HCT116 (cell line): Measurements from ENCODE around the gene ZDBF2. TPM values are rescaled to one million over a fixed set of nuclear protein-coding genes. Genes with fewer than 3 reads are reported as not detected.
"Not testable (repeated sequence)": the region's sequence is repeated elsewhere in the genome, so short reads cannot be mapped to it uniquely, and the experiment has no call there.

Experiments
- ATAC-seq: fragments of 200-7000 bp; cut with Tn5 transposase; 2 replicates; pipeline ENCODE4 v1.9.1; 2020; ENCODE audit warnings: mild to moderate bottlenecking, moderate library complexity
- BruUV-seq: library from RNA; stranded (reverse); fragments of 400-500 nt; replicated peaks from 2 replicates; lab custom pipeline; 2021; lab: Mats Ljungman, UMichigan
- CTCF ChIA-PET: fragments of 300-600 bp; sonication (Branson Sonifier 250); formaldehyde crosslinking; loops from one replicate; lab custom pipeline; 2021; ENCODE audit warnings: antibody characterized with exemption; lab: Charles Lee
- POLR2A ChIA-PET: fragments of 300-600, 350-600 bp; sonication (Branson Sonifier 250); formaldehyde crosslinking; loops from one replicate; lab custom pipeline; 2021; ENCODE audit warnings: antibody characterized with exemption; lab: Charles Lee
- RAD21 ChIA-PET, 2 experiments: fragments of 300-600 bp; sonication (Branson Sonifier 250); formaldehyde crosslinking; loops; one replicate each; lab custom pipeline; 2023; ENCODE audit warnings: low total read pairs in 2 of 2; ENCODE audit not compliant: uncharacterized antibody in 2 of 2, unreplicated experiment in 2 of 2, low non-redundant PET in 1 of 2; lab: Charles Lee
- DNase-seq: peaks from one replicate; pipeline ENCODE4 v3.0.0-alpha.2; 2010; ENCODE audit warnings: low read depth, low spot score
- H2AFZ ChIP-seq: fragments of 200-600 bp; shearing (Covaris generic), sonication (generic); 2 replicates; pipeline ENCODE4 v1.6.1; 2017; ENCODE audit warnings: low read depth, mixed run types, mixed read lengths, antibody characterized with exemption, low read length; ENCODE audit not compliant: poor library complexity, severe bottlenecking
- H3K27ac ChIP-seq: 2 replicates; pipeline ENCODE4 v1.5.1; 2012; ENCODE audit warnings: low read depth, low read length
- H3K27me3 ChIP-seq: fragments of 200-600 bp; sonication (generic); 2 replicates; pipeline ENCODE4 v1.6.1; 2016; ENCODE audit warnings: mixed run types, low read length, mixed read lengths; ENCODE audit not compliant: insufficient read depth
- H3K36me3 ChIP-seq, 2 experiments: fragments of 200-500 bp in 1 of 2; fragments of 200-600 bp in 1 of 2; sonication (Bioruptor generic) in 1 of 2; sonication (generic) in 1 of 2; 2 replicates each; pipeline versions ENCODE4 v1.5.1 to v1.6.1; 2014 to 2016; ENCODE audit warnings: low read length in 2 of 2, inconsistent platforms in 1 of 2, mixed read lengths in 1 of 2, mixed run types in 1 of 2; ENCODE audit not compliant: insufficient read depth in 2 of 2, control insufficient read depth in 1 of 2
- H3K4me1 ChIP-seq, 2 experiments: fragments of 200-600 bp in 1 of 2; sonication (generic) in 1 of 2; 2 replicates each; pipeline versions ENCODE4 v1.5.1 to v1.6.1; 2012 to 2017; ENCODE audit warnings: low read length in 2 of 2, inconsistent platforms in 1 of 2, mild to moderate bottlenecking in 1 of 2, mixed read lengths in 1 of 2, mixed run types in 1 of 2, moderate library complexity in 1 of 2; ENCODE audit not compliant: insufficient read depth in 2 of 2, control insufficient read depth in 1 of 2
- H3K4me2 ChIP-seq: fragments of 200-600 bp; sonication (generic); 2 replicates; pipeline ENCODE4 v1.6.1; 2017; ENCODE audit warnings: mixed run types, low read length, mixed read lengths
- H3K4me3 ChIP-seq, 2 experiments: fragments of 200-600 bp in 1 of 2; sonication (generic) in 1 of 2; replicated peaks in 1 of 2; 2 replicates each; pipeline ENCODE4 v1.5.1; 2011 to 2016; ENCODE audit warnings: low read length in 2 of 2, control low read depth in 1 of 2, low read depth in 1 of 2, mild to moderate bottlenecking in 1 of 2, mixed read lengths in 1 of 2, mixed run types in 1 of 2
- H3K79me2 ChIP-seq: fragments of 200-600 bp; sonication (generic); 2 replicates; pipeline ENCODE4 v1.6.1; 2017; ENCODE audit warnings: mild to moderate bottlenecking, mixed run types, low read length, moderate library complexity, mixed read lengths; ENCODE audit not compliant: insufficient read depth
- H3K9ac ChIP-seq: fragments of 200-600 bp; sonication (generic); 2 replicates; pipeline ENCODE4 v1.6.1; 2016; ENCODE audit warnings: low read length, mixed read lengths
- H3K9me2 ChIP-seq: fragments of 200-600 bp; sonication (generic), shearing (Covaris generic); 2 replicates; pipeline ENCODE4 v1.6.1; 2017; ENCODE audit warnings: mixed run types, mild to moderate bottlenecking, moderate library complexity; ENCODE audit not compliant: insufficient read depth
- H3K9me3 ChIP-seq, 2 experiments: fragments of 200-500 bp in 1 of 2; fragments of 200-600 bp in 1 of 2; sonication (Bioruptor generic) in 1 of 2; sonication (generic) in 1 of 2; 2 replicates each; pipeline ENCODE4 v1.6.1; 2014 to 2017; ENCODE audit warnings: low read length in 2 of 2, mixed read lengths in 2 of 2, inconsistent platforms in 1 of 2, low read depth in 1 of 2, mild to moderate bottlenecking in 1 of 2, mixed run types in 1 of 2, moderate library complexity in 1 of 2; ENCODE audit not compliant: control insufficient read depth in 1 of 2, insufficient read depth in 1 of 2
- H4K20me1 ChIP-seq: fragments of 200-600 bp; sonication (generic), shearing (Covaris generic); 2 replicates; pipeline ENCODE4 v1.6.1; 2017; ENCODE audit warnings: mixed run types, mild to moderate bottlenecking, moderate library complexity; ENCODE audit not compliant: insufficient read depth
- CBX3 ChIP-seq: IDR thresholded peaks from 2 replicates; pipeline ENCODE4 v1.6.1; 2012; ENCODE audit warnings: low read depth
- EGR1 ChIP-seq: IDR thresholded peaks from 2 replicates; pipeline ENCODE4 v1.6.1; 2012; ENCODE audit warnings: low read depth
- ELF1 ChIP-seq: IDR thresholded peaks from 2 replicates; pipeline ENCODE4 v1.6.1; 2012; ENCODE audit warnings: low read depth, borderline replicate concordance
- EZH2 ChIP-seq: fragments of 200-600 bp; sonication (generic); IDR thresholded peaks from 2 replicates; pipeline ENCODE4 v1.6.1; 2017; ENCODE audit warnings: antibody characterized with exemption, mixed run types
- EZH2phosphoT487 ChIP-seq: fragments of 200-600 bp; IDR thresholded peaks from 2 replicates; pipeline ENCODE4 v1.6.1; 2018; ENCODE audit warnings: antibody characterized with exemption, borderline replicate concordance
- FOSL1 ChIP-seq: IDR thresholded peaks from 2 replicates; pipeline ENCODE4 v1.6.1; 2012; ENCODE audit warnings: low read depth
- POLR2A ChIP-seq: IDR thresholded peaks from 2 replicates; pipeline ENCODE4 v1.7.0; 2011; ENCODE audit warnings: borderline replicate concordance; ENCODE audit not compliant: insufficient read depth, insufficient read length; ENCODE audit errors: extremely low read depth
- POLR2AphosphoS5 ChIP-seq: IDR thresholded peaks from 2 replicates; pipeline ENCODE4 v1.6.1; 2011; ENCODE audit warnings: mild to moderate bottlenecking, low read depth, low read length, moderate library complexity
- SIN3A ChIP-seq: IDR thresholded peaks from 2 replicates; pipeline ENCODE4 v1.6.1; 2012; ENCODE audit warnings: low read depth
- SP1 ChIP-seq: IDR thresholded peaks from 2 replicates; pipeline ENCODE4 v1.6.1; 2012; ENCODE audit warnings: low read depth
- SRF ChIP-seq: IDR thresholded peaks from 2 replicates; pipeline ENCODE4 v1.6.1; 2012; ENCODE audit warnings: low read depth
- TCF7L2 ChIP-seq: IDR thresholded peaks from 2 replicates; pipeline ENCODE4 v1.7.0; 2011; ENCODE audit warnings: borderline replicate concordance, inconsistent platforms; ENCODE audit not compliant: insufficient read depth, insufficient read length; ENCODE audit errors: extremely low read depth
- YY1 ChIP-seq: IDR thresholded peaks from 2 replicates; pipeline ENCODE4 v1.6.1; 2011; ENCODE audit warnings: low read length, low read depth, moderate library complexity, mild to moderate bottlenecking; ENCODE audit not compliant: insufficient replicate concordance; ENCODE audit errors: extremely low read depth
- ZFX ChIP-seq: fragments of 450-650 bp; IDR thresholded peaks from 2 replicates; pipeline ENCODE4 v1.6.1; 2017
- ZNF274 ChIP-seq: fragments of 200-500 bp; sonication (Bioruptor generic); IDR thresholded peaks from 2 replicates; pipeline ENCODE4 v1.6.1; 2014; ENCODE audit warnings: mild to moderate bottlenecking, low read depth, low read length, inconsistent platforms
- intact Hi-C: fragments of 100-400 bp; cut with micrococcal nuclease; formaldehyde crosslinking; loops from 2 replicates; pipeline ENCODE4 v1.10.0; 2022
- total RNA-seq: library from RNA; stranded (reverse); gene quantifications from one replicate; pipeline ENCODE4 v1.2.1, GENCODE V29; 2021; ENCODE audit not compliant: unreplicated experiment
- TF ChIP-seq, protein P1 (sequence below): IDR thresholded peaks from 2 replicates; pipeline ENCODE4 v1.6.1; 2012
- TF ChIP-seq, protein P2 (sequence below): IDR thresholded peaks from 2 replicates; pipeline ENCODE4 v1.6.1; 2012; ENCODE audit warnings: low read depth
- TF ChIP-seq, protein P3 (sequence below): IDR thresholded peaks from 2 replicates; pipeline ENCODE4 v1.6.1; 2012
- TF ChIP-seq, protein P4 (sequence below): IDR thresholded peaks from 2 replicates; pipeline ENCODE4 v1.6.1; 2011; ENCODE audit warnings: mild to moderate bottlenecking, low read length, moderate library complexity; ENCODE audit not compliant: insufficient replicate concordance; ENCODE audit errors: extremely low read depth

ZDBF2 gene
- total RNA-seq, 1 experiment from 2014 or later = 9.2 TPM

DNA sequence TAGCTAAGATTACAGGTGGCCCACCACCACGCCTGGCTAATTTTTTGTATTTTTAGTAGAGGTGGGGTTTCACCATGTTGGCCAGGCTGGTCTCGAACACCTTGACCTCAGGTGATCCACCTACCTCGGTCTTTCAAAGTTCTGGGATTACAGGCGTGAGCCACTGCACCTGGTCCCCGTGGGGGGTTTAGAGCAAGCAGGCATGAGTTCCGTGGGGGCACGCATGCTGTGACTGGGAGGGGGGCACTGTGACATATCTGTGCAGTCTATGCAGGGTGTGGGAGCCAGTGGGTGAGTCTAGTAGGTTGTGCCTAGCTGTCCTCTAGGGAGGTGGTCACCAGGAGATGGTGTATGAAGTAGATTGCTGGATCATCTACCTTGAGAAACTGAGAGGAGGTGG, 16.6 kb upstream of the ZDBF2 start:
- CTCF ChIA-PET = no interaction called here

DNA sequence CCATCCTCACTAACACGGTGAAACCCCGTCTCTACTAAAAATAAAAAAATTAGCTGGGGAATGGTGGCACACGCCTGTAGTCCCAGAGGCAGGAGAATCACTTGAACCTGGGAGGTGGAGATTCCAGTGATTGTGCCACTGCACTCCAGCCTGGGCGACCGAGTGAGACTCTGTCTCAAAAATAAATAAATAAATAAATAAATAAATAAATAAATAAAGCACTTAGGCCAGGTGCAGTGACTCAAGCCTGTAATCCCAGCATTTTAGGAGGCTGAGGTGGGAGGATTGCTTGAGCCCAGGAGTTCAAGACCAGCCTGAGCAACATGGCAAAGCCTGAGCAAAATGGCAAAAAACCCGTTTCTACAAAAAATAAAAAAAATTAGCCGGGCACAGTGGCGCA, 15.8 kb upstream of the ZDBF2 start:
- H3K4me1 ChIP-seq, H4K20me1 ChIP-seq, BruUV-seq, H3K36me3 ChIP-seq, DNase-seq, H3K27ac ChIP-seq, H3K9ac ChIP-seq, H3K27me3 ChIP-seq, ATAC-seq, H3K79me2 ChIP-seq, H3K4me3 ChIP-seq, intact Hi-C loops, H3K4me2 ChIP-seq, H2AFZ ChIP-seq, H3K9me2 ChIP-seq, H3K9me3 ChIP-seq, POLR2A ChIA-PET, RAD21 ChIA-PET: not testable (repeated sequence)
- CTCF ChIA-PET = interaction anchor here (1.8 kb wide), 1 partner anchor 254 kb away, joined by 6 read pairs; no protein-coding TSS in a partner anchor

More for the DNA sequence above, 16.6 kb upstream of the ZDBF2 start:
- ATAC-seq = no peak
- TF ChIP-seq, protein P1, sequence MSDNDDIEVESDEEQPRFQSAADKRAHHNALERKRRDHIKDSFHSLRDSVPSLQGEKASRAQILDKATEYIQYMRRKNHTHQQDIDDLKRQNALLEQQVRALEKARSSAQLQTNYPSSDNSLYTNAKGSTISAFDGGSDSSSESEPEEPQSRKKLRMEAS = no peak
- TF ChIP-seq EZH2 = no peak
- no peak for TF ChIP-seq SIN3A
- TF ChIP-seq FOSL1 = no peak
- TF ChIP-seq EZH2phosphoT487 = no peak
- TF ChIP-seq, protein P2, sequence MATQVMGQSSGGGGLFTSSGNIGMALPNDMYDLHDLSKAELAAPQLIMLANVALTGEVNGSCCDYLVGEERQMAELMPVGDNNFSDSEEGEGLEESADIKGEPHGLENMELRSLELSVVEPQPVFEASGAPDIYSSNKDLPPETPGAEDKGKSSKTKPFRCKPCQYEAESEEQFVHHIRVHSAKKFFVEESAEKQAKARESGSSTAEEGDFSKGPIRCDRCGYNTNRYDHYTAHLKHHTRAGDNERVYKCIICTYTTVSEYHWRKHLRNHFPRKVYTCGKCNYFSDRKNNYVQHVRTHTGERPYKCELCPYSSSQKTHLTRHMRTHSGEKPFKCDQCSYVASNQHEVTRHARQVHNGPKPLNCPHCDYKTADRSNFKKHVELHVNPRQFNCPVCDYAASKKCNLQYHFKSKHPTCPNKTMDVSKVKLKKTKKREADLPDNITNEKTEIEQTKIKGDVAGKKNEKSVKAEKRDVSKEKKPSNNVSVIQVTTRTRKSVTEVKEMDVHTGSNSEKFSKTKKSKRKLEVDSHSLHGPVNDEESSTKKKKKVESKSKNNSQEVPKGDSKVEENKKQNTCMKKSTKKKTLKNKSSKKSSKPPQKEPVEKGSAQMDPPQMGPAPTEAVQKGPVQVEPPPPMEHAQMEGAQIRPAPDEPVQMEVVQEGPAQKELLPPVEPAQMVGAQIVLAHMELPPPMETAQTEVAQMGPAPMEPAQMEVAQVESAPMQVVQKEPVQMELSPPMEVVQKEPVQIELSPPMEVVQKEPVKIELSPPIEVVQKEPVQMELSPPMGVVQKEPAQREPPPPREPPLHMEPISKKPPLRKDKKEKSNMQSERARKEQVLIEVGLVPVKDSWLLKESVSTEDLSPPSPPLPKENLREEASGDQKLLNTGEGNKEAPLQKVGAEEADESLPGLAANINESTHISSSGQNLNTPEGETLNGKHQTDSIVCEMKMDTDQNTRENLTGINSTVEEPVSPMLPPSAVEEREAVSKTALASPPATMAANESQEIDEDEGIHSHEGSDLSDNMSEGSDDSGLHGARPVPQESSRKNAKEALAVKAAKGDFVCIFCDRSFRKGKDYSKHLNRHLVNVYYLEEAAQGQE = no peak
- TF ChIP-seq, protein P3, sequence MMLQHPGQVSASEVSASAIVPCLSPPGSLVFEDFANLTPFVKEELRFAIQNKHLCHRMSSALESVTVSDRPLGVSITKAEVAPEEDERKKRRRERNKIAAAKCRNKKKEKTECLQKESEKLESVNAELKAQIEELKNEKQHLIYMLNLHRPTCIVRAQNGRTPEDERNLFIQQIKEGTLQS = no peak
- TF ChIP-seq EGR1 = no peak
- TF ChIP-seq, protein P4, sequence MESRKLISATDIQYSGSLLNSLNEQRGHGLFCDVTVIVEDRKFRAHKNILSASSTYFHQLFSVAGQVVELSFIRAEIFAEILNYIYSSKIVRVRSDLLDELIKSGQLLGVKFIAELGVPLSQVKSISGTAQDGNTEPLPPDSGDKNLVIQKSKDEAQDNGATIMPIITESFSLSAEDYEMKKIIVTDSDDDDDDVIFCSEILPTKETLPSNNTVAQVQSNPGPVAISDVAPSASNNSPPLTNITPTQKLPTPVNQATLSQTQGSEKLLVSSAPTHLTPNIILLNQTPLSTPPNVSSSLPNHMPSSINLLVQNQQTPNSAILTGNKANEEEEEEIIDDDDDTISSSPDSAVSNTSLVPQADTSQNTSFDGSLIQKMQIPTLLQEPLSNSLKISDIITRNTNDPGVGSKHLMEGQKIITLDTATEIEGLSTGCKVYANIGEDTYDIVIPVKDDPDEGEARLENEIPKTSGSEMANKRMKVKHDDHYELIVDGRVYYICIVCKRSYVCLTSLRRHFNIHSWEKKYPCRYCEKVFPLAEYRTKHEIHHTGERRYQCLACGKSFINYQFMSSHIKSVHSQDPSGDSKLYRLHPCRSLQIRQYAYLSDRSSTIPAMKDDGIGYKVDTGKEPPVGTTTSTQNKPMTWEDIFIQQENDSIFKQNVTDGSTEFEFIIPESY = no peak
- TF ChIP-seq SRF = no peak
- TF ChIP-seq ZNF274 = no peak
- no peak for TF ChIP-seq TCF7L2
- no peak for TF ChIP-seq ZFX
- no peak for TF ChIP-seq SP1
- no peak for TF ChIP-seq POLR2A
- no peak for TF ChIP-seq POLR2AphosphoS5
- TF ChIP-seq YY1 = no peak
- TF ChIP-seq ELF1 = no peak
- TF ChIP-seq CBX3 = no peak
- RAD21 ChIA-PET = no interaction called here
- no peak overlapping the region for H2AFZ ChIP-seq
- intact Hi-C loops = no loop called here
- no peaks in the 10 kb centered on the region for H3K9me3 ChIP-seq
- H3K27me3 ChIP-seq = peaks cover 4% of the 10 kb centered on the region; the same call in 1 of the 2 replicates
- DNase-seq = no peak
- no TSS peak for BruUV-seq
- POLR2A ChIA-PET = no interaction called here
- no peaks in the 10 kb centered on the region for H3K9me2 ChIP-seq
- no peak overlapping the region for H3K4me2 ChIP-seq
- H3K27ac ChIP-seq = no peak overlapping the region
- no peak overlapping the region for H3K4me3 ChIP-seq
- no peaks in the 10 kb centered on the region for H3K79me2 ChIP-seq
- no peaks in the 10 kb centered on the region for H4K20me1 ChIP-seq
- H3K4me1 ChIP-seq = no peaks in the 10 kb centered on the region
- no peaks in the 10 kb centered on the region for H3K36me3 ChIP-seq
- no peak overlapping the region for H3K9ac ChIP-seq
